ENCODE measurements around the gene ANKRD13D.
A peak's percentile ranks its signal among the peaks of the same experiment; 100 is the strongest.
"Not testable (repeated sequence)": the region's sequence is repeated elsewhere in the genome, so short reads cannot be mapped to it uniquely, and the experiment has no call there.

The ANKRD13D gene

GRCh38 chr11:67306769-67307544 lies 17.9 kb downstream of the ANKRD13D start:
- DNase-seq = no peak

GRCh38 chr11:67307545-67308001 lies 18.5 kb downstream of the ANKRD13D start:
- DNase-seq = no peak

- no peak for DNase-seq
Observed at GRCh38 chr11:67308031-67308866, 19.1 kb downstream of the ANKRD13D start.

GRCh38 chr11:67309166-67309565 lies 20.1 kb downstream of the ANKRD13D start:
- no peak for DNase-seq

DNA sequence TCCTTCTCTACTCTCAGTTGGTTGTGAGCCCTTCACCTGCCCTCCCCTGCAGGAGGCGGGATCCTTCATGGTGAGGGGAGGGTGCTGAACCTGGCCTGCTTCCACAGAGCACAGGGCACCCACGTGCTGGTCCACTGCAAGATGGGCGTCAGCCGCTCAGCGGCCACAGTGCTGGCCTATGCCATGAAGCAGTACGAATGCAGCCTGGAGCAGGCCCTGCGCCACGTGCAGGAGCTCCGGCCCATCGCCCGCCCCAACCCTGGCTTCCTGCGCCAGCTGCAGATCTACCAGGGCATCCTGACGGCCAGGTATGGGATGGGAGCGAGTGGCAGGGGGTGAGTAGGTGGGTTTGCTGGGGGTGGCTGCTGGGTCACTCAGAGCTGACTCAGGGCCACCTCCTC lies 20.6 kb downstream of the ANKRD13D start:
- DNase-seq = no peak

DNA sequence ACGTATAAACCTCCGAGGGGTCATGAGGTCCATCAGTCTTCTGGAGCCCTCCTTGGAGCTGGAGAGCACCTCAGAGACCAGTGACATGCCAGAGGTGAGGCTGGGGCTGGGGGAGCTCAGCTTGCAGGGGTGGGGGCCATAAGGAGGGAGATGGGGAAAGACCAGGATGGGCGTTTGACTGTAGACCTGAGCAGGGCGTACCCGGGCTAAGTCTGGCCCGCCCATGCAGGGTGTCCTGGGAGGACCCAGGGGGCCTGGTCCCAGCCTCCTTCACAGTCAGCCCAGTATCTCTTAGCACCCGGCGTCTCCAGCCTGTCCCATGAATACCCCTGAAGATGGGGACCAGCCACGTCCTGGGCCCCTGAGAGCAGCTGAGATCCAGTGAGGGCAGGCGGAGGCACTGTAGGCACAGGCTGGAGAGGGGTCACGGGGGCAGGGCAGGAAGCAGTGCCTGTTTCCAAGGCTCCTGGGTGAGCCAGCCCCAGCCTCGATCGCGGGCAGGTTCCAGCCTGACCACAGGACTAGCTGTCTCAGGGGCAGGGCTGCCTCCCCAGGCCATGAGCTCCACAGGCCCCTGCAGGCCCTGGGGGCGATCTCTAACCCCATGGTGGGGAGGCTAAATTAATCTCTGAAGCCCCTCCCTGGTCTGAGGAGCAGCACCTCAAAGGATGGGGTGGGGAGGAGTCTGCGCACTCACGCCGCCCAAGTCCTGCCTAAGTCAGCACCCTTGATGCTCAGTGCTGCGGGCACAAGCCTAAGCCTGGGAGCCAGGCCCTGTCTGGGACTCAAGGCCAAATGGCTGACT lies 21.3 kb downstream of the ANKRD13D start:
- no peak for DNase-seq

GRCh38 chr11:67311051-67311555 lies 22.0 kb downstream of the ANKRD13D start:
- no peak for DNase-seq

GRCh38 chr11:67311556-67312082 lies 22.5 kb downstream of the ANKRD13D start:
- no peak for DNase-seq

DNA sequence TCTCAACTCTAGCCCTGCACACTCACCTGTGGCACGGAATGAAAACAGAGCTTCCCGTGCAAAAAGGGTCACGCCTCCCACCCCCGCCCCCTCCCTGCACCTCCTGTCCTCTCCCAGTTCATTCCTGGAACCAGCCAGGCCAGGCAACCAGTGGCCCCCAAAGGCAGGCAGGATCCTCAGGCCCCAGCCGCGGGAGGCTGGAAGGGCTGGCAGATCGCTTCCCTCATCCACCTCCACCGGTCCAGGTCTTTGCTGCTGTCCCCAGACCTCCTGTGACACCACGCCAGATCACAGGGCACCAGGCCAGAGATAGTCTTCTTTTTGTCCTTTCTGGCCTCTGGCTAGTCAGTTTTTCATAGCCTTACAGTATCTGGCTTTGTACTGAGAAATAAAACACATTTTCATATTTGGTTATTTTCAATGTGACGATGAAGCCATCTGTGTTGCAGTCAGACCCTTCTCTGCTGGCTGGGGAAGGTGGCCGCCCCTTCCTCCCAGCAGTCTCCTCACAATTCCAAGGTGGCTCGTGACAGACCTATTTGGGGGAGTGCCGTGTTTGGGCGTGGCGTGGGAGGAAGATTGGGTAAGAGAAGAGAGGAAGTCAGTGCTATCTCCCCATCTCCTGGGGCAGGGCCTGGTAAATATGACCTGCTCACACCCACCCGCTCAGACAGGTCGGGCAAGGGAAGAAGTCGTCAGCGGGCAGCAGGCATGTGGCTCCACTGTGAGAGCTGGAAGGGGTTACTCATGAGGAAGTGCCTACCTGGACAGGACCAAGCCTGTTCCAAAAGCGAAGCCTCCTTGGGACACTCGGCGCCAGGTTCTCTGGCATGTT lies 23.3 kb downstream of the ANKRD13D start:
- DNase-seq = no peak

- no peak for DNase-seq
Observed at GRCh38 chr11:67313125-67313890, 24.2 kb downstream of the ANKRD13D start.

DNA sequence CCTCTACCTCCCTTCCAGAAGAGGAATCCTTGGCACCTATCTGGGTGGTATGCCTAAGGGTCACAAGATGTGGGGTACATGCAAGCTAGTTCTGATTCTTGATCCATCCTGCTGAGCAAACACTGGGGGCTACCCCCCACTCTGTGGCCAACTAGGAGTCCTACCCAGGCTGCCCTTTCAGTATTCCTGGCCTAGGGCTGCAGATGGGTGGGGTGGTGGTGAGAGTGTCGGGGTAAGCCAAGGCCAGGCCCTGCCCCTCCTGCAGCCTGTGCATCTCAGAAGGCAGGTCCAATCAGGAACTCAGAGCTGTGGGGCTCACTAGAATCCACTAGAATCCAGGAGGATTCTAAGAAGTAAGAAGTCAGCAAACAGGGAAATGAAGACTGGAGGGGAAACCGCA lies 25.1 kb downstream of the ANKRD13D start:
- DNase-seq = no peak

GRCh38 chr11:67315325-67315909 lies 26.3 kb downstream of the ANKRD13D start:
- DNase-seq = peak; percentile 24

DNA sequence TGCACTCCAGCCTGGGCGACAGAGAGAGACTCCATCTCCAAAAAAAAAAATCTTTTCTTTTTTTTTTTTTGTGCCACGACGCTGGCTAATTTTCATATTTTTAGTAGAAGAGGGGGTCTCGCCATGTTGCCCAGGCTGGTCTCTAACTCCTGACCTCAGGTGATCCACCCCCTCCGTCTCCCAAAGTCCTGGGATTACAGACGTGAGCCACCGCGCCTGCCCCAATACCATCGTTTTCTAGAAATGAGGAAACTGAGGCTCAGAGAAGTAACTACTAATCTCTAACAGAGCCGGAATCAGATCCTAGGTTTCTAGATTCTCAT lies 27.7 kb downstream of the ANKRD13D start:
- DNase-seq = no peak

GRCh38 chr11:67317205-67317887 lies 28.2 kb downstream of the ANKRD13D start:
- DNase-seq = peak; percentile 91

DNA sequence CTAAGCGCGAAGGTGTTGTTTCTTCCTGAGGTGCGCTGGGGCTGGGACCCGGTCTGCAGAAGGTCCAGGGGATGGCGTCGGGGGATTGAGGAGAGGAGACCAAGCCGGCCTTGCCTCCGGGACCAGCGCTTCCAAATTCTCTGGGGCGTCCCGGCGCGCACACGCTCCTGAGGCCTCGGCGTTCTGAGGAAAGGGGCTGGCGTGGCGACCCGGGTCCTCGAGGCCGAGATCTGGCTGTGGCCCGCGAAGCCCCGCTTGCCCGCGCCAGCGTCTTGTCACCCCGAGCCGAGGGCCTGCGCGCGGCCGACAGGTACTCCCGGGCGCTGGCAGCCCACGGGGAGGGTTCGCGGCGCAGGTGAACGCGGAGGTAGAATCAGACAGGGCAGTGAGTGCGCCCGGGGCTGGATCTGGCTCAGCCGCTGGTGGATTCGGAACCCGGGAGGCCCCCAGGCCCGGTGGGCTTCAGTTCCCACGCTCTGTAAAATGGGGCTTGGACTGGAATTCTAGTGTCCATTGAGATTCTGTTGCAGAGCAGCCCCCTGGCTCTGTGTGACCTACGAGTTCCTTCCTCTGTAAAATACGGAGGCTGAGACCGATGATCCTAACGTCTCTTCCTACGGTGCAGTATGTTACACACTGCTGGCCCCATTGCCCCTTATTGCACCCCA lies 28.9 kb downstream of the ANKRD13D start:
- DNase-seq = no peak

- not testable (repeated sequence) for DNase-seq
Observed at GRCh38 chr11:67318876-67319275, 29.8 kb downstream of the ANKRD13D start.

GRCh38 chr11:67320011-67320410 lies 30.9 kb downstream of the ANKRD13D start:
- DNase-seq = no peak

- DNase-seq = no peak
Observed at GRCh38 chr11:67320691-67321090, 31.6 kb downstream of the ANKRD13D start.

- DNase-seq = no peak
Observed at GRCh38 chr11:67321313-67321871, 32.3 kb downstream of the ANKRD13D start.
